Tibial artery (tissue), 4 donors: ENCODE data around the gene VAC14.

Experiments used
- DNase-seq, 2 donors: peaks; one replicate each; pipeline ENCODE4 v3.0.0-alpha.2; 2019
- H3K27ac ChIP-seq, 2 donors: fragments of 200-600 bp; sonication (generic) in 1 of 2; 1 replicate in 1 of 2; 2 replicates in 1 of 2; pipeline ENCODE4 v1.5.1; 2018 to 2019; ENCODE audit warnings: mild to moderate bottlenecking in 1 of 2
- H3K27me3 ChIP-seq, 2 donors: fragments of 200-600 bp; sonication (generic) in 1 of 2; one replicate each; pipeline versions ENCODE4 v1.5.1 to v1.6.0; 2016 to 2019
- H3K36me3 ChIP-seq, 3 donors: fragments of 200-600 bp; sonication (generic) in 2 of 3; one replicate each; pipeline ENCODE4 v1.5.1; 2016 to 2019; ENCODE audit warnings: mild to moderate bottlenecking in 2 of 3
- H3K4me1 ChIP-seq, 4 donors: fragments of 200-600 bp; sonication (generic) in 2 of 4; 1 replicate in 3 of 4; 2 replicates in 1 of 4; pipeline ENCODE4 v1.5.1; 2016 to 2019
- H3K4me3 ChIP-seq, 2 donors: fragments of 200-600 bp; sonication (generic) in 1 of 2; 1 replicate in 1 of 2; 2 replicates in 1 of 2; pipeline ENCODE4 v1.5.1; 2018 to 2019; ENCODE audit warnings: mild to moderate bottlenecking in 2 of 2
- H3K9me3 ChIP-seq, 3 donors: fragments of 200-600 bp; sonication (generic) in 1 of 3; one replicate each; pipeline ENCODE4 v1.5.1; 2016 to 2019
- CTCF ChIP-seq, 2 experiments: fragments of 200-600 bp in 1 of 2; fragments of 450-650 bp in 1 of 2; IDR thresholded peaks; one replicate each; pipeline ENCODE4 v1.5.1; 2017 to 2019; ENCODE audit warnings: antibody characterized with exemption in 2 of 2, mild to moderate bottlenecking in 1 of 2, moderate library complexity in 1 of 2
- intact Hi-C: fragments of 100-400 bp; cut with DNase I; formaldehyde crosslinking; loops from one replicate; pipeline ENCODE4 v1.15.0; 2023; ENCODE audit warnings: low total_unique reads

VAC14 gene

GRCh38 chr16:70735141-70735979, 65.6 kb downstream of the VAC14 start:
- Histone ChIP-seq H3K4me1 (peaks cover 6 to 44% (median 41%) of the 10 kb centered on the region in 4 donors), H3K9me3 (no peaks in the 10 kb centered on the region), H3K27me3 (no peaks in the 10 kb centered on the region), H3K27ac (peak overlapping the region; percentile 86 to 96), H3K4me3 (no peak overlapping the region), H3K36me3 (peaks cover 0 to 8% (median 5%) of the 10 kb centered on the region in 3 donors)
- intact Hi-C loops: loop anchor here (5.0 kb wide), 2 partner anchors 33 to 53 kb away; no protein-coding TSS in a partner anchor
- no peak for TF ChIP-seq CTCF (IDR thresholded peaks at IDR 0.05)
- DNase-seq: peak in 1 of 2 donors; percentile 54

GRCh38 chr16:70734522-70735095, 66.3 kb downstream of the VAC14 start:
- Histone ChIP-seq H3K27ac (peak overlapping the region; percentile 86 to 96), H3K4me1 (peaks cover 6 to 44% (median 41%) of the 10 kb centered on the region in 4 donors), H3K9me3 (no peaks in the 10 kb centered on the region), H3K27me3 (no peaks in the 10 kb centered on the region), H3K36me3 (peaks cover 0 to 8% (median 5%) of the 10 kb centered on the region in 3 donors), H3K4me3 (no peak overlapping the region)
- TF ChIP-seq CTCF (IDR thresholded peaks at IDR 0.05): no peak
- no peak for DNase-seq
- intact Hi-C loops: loop anchor here (5.0 kb wide), 2 partner anchors 32 to 52 kb away; no protein-coding TSS in a partner anchor

GRCh38 chr16:70730944-70731343, 70.0 kb downstream of the VAC14 start:
- intact Hi-C loops: no loop called here
- no peak for TF ChIP-seq CTCF (IDR thresholded peaks at IDR 0.05)
- H3K27ac ChIP-seq: no peak overlapping the region
- H3K27me3 ChIP-seq: no peaks in the 10 kb centered on the region
- no peak for DNase-seq
- H3K9me3 ChIP-seq: no peaks in the 10 kb centered on the region
- H3K4me1 ChIP-seq: peaks cover 0 to 28% (median 22%) of the 10 kb centered on the region in 4 donors
- peaks cover 4 to 19% (median 5%) of the 10 kb centered on the region in 3 donors for H3K36me3 ChIP-seq
- H3K4me3 ChIP-seq: no peak overlapping the region

- intact Hi-C loops: no loop called here
- DNase-seq: no peak
- no peak overlapping the region for H3K27ac ChIP-seq
- H3K4me1 ChIP-seq: peaks cover 0 to 26% (median 21%) of the 10 kb centered on the region in 4 donors
- no peaks in the 10 kb centered on the region for H3K27me3 ChIP-seq
- H3K4me3 ChIP-seq: no peak overlapping the region
- no peaks in the 10 kb centered on the region for H3K9me3 ChIP-seq
- TF ChIP-seq CTCF (IDR thresholded peaks at IDR 0.05): no peak
- H3K36me3 ChIP-seq: peaks cover 4 to 19% (median 5%) of the 10 kb centered on the region in 3 donors
These were observed 70.9 kb downstream of the VAC14 start for GRCh38 chr16:70730031-70730430.

- intact Hi-C loops: no loop called here
- no peak for DNase-seq
- Histone ChIP-seq H3K27ac (no peak overlapping the region), H3K4me3 (no peak overlapping the region), H3K36me3 (peaks cover 4 to 19% (median 5%) of the 10 kb centered on the region in 3 donors), H3K27me3 (no peaks in the 10 kb centered on the region), H3K4me1 (peaks cover 0 to 23% (median 18%) of the 10 kb centered on the region in 4 donors), H3K9me3 (no peaks in the 10 kb centered on the region)
- no peak for TF ChIP-seq CTCF (IDR thresholded peaks at IDR 0.05)
These were observed 71.7 kb downstream of the VAC14 start for GRCh38 chr16:70729292-70729691.
